ENCODE data around the gene PPP1R2.
"Not testable (repeated sequence)": the region's sequence is repeated elsewhere in the genome, so short reads cannot be mapped to it uniquely, and the experiment has no call there.

PPP1R2 gene

DNA sequence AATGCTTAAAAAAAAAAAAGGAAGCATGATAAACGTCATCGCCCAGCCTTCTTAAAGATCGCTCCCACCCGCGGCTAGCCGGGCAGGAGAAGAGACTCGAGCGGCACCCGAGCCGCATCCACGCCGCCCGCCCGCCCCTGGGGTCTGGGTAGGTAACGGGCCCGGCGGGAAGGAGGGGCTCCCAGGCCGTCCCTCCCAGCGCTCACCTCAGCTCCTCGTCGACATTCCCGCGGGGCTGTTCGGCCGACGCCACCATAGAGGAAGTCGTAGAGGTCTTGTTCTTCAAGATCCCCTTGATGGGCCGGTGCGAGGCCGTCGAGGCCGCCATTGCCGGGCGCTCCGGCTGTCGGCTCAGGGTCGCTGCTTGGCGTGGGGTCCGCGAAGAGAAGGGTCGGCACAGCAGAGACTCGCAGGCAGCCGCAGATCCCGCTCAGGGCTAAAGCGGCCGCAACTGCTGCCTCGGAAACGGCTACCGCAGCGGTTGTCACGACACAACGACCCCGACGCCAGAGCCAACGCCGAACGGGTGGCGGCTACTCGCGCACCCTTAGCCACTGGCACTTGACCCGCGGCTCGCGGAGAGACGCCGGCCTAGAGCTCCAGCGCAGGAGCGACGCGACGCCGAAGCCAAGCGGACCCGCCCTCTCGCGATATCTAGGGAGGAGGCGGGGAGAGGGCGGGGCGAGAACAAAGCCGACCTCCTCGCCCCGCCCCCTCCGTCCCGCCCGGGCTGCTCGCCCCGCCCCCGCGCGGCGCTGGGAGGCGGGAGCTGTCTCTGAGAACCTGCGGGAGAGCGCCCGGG lies at the start of gene PPP1R2:
Gene PPP1R2, minus strand, starts transcription at position 628 of the 802 bp plus-strand sequence. Its CDS starts 300 bp downstream, at position 328.
- DNase-seq (ENCODE audit: extremely low spot score), result peak; percentile 96
- TF ChIP-seq, protein P1, sequence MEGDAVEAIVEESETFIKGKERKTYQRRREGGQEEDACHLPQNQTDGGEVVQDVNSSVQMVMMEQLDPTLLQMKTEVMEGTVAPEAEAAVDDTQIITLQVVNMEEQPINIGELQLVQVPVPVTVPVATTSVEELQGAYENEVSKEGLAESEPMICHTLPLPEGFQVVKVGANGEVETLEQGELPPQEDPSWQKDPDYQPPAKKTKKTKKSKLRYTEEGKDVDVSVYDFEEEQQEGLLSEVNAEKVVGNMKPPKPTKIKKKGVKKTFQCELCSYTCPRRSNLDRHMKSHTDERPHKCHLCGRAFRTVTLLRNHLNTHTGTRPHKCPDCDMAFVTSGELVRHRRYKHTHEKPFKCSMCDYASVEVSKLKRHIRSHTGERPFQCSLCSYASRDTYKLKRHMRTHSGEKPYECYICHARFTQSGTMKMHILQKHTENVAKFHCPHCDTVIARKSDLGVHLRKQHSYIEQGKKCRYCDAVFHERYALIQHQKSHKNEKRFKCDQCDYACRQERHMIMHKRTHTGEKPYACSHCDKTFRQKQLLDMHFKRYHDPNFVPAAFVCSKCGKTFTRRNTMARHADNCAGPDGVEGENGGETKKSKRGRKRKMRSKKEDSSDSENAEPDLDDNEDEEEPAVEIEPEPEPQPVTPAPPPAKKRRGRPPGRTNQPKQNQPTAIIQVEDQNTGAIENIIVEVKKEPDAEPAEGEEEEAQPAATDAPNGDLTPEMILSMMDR (IDR thresholded peaks at IDR 0.05; ENCODE audit: control extremely low read depth, extremely low read depth, low read depth, missing control alignments), result no peak
- POLR2A ChIA-PET, result interaction anchor here (0.8 to 1.8 kb wide), 5 partner anchors 8 to 870 kb away, joined by 3 to 7 read pairs (median 3); partner anchors contain the start of gene LSG1
- CTCF ChIA-PET, result interaction anchor here (1.0 to 3.1 kb wide), 9 partner anchors 8 to 352 kb away, joined by 3 to 20 read pairs (median 5); partner anchors contain the start of gene XXYLT1

DNA sequence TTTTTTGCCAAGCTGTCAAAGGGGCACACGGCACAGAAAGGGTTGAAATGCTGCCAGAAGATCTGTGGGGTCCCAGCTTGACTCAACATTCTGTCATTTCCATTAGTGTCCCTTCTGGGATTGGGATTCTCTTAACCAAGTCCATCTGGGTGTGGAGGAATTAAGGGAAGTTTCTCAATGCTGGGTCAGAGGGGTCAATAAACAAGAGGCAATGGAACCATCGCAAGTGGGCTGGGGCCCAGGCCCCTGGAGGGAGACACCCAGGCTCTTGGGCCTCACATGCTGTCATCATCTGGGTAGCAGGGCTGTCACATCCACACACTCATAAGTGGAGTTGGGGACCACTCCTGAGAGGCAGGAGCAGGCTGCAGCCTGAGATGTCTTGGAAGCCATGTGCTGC lies 48.7 kb upstream of the PPP1R2 start:
- ChIA-PET POLR2A (no interaction called here), CTCF (no interaction called here)
- TF ChIP-seq, protein P1 (IDR thresholded peaks at IDR 0.05; ENCODE audit: control extremely low read depth, extremely low read depth, low read depth, missing control alignments), result no peak
- no peak for DNase-seq (ENCODE audit: extremely low spot score)

- POLR2A ChIA-PET, result no interaction called here
- no peak for DNase-seq (ENCODE audit: extremely low spot score)
- TF ChIP-seq, protein P1 (IDR thresholded peaks at IDR 0.05; ENCODE audit: control extremely low read depth, extremely low read depth, low read depth, missing control alignments), result no peak
- CTCF ChIA-PET, result no interaction called here
These were observed 48.1 kb upstream of the PPP1R2 start for GRCh38 chr3:195591220-195591619.

DNA sequence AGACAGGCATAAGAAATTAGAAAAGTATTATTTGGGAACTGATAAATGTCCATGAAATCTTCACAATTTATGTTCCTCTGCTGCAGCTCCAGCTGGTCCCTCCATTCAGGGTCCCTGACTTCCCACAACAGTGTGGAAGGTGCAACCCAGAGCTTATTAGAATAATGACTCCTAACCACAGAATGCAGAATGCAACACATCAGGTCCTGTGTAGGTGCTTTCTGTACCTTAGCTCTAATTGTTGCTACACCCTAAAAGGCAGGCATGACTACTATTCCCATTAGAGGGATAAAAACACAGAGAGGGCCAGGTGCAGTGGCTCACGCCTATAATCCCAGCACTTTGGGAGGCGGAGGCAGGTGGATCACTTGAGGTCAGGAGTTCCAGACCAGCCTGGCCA lies 47.3 kb upstream of the PPP1R2 start:
- POLR2A ChIA-PET; DNase-seq (ENCODE audit: extremely low spot score): not testable (repeated sequence)
- CTCF ChIA-PET, result interaction anchor here (1.1 kb wide), 1 partner anchor 9 kb away, joined by 3 read pairs; no protein-coding TSS in a partner anchor

GRCh38 chr3:195589796-195590195 lies 46.7 kb upstream of the PPP1R2 start:
- POLR2A ChIA-PET; DNase-seq (ENCODE audit: extremely low spot score): not testable (repeated sequence)
- CTCF ChIA-PET, result interaction anchor here (1.1 kb wide), 1 partner anchor 8 kb away, joined by 3 read pairs; no protein-coding TSS in a partner anchor

DNA sequence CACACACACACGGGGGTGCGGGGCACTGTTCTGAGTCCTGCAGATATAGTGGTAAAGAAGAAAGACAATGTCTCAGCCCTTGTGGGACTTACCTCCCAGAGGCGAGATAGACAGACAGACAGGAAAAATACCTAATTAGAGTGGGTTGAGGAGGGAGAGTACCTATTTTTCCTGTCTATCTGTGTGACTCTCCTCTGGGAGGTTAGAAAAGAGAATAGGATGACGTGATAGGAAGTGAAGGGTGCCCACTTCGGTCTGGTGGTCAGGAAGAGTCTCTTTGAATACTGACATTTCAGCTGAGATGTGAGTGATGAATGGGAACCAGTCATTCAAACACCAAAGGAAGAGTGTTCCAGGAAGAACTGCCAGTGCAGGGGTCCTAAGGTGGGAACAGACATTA lies 44.7 kb upstream of the PPP1R2 start:
- TF ChIP-seq, protein P1 (IDR thresholded peaks at IDR 0.05; ENCODE audit: control extremely low read depth, extremely low read depth, low read depth, missing control alignments), result no peak
- no peak for DNase-seq (ENCODE audit: extremely low spot score)
- POLR2A ChIA-PET, result interaction anchor here (0.6 kb wide), 1 partner anchor 541 kb away, joined by 3 read pairs; no protein-coding TSS in a partner anchor
- CTCF ChIA-PET, result interaction anchor here (1.4 kb wide), 1 partner anchor 9 kb away, joined by 3 read pairs; no protein-coding TSS in a partner anchor

DNA sequence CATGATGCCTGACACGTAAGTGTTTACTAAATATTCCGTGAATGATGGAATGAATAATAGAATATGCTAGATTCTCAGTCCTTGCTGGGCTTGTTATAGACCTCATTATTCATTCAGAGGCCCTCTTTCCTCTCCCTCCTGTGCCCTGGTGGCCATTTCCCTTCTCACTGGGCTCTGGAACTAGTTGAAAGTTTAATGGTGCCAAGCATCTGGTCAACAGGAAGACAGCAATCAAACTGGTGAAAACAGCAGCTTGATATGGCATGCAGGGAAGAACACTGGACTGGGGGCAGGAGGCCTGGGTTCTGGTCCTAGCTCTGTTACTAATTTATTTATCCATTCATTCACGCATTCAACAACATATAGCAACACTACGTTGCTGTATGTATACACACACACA lies 44.3 kb upstream of the PPP1R2 start:
- TF ChIP-seq, protein P1 (IDR thresholded peaks at IDR 0.05; ENCODE audit: control extremely low read depth, extremely low read depth, low read depth, missing control alignments), result no peak
- DNase-seq (ENCODE audit: extremely low spot score), result no peak
- ChIA-PET POLR2A (interaction anchor here (0.6 kb wide), 1 partner anchor 542 kb away, joined by 3 read pairs; no protein-coding TSS in a partner anchor), CTCF (interaction anchor here (1.4 kb wide), 1 partner anchor 9 kb away, joined by 3 read pairs; no protein-coding TSS in a partner anchor)
